Measurements from ENCODE around the gene S100Z.

DNA sequence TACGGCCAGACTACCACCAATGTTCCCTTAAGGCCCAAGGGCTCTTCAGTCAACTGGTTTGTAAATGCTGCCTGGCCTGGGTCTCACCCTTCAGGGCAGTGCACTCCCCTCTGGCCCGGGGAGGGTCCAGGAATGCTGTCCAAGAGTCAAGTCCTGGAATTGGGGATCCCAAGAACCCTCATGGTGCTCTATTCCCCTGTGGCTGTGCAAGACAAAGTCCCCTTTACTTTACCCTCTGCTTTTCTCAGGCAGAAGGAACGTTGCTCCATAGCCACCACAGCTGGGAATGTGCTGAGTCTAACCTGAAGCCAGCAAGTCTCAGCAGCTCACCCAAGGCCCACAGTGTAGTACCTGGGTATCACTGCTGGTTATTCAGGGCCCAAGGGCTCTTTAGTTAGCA lies 51.7 kb downstream of the S100Z start:
- TF ChIP-seq, protein P1, sequence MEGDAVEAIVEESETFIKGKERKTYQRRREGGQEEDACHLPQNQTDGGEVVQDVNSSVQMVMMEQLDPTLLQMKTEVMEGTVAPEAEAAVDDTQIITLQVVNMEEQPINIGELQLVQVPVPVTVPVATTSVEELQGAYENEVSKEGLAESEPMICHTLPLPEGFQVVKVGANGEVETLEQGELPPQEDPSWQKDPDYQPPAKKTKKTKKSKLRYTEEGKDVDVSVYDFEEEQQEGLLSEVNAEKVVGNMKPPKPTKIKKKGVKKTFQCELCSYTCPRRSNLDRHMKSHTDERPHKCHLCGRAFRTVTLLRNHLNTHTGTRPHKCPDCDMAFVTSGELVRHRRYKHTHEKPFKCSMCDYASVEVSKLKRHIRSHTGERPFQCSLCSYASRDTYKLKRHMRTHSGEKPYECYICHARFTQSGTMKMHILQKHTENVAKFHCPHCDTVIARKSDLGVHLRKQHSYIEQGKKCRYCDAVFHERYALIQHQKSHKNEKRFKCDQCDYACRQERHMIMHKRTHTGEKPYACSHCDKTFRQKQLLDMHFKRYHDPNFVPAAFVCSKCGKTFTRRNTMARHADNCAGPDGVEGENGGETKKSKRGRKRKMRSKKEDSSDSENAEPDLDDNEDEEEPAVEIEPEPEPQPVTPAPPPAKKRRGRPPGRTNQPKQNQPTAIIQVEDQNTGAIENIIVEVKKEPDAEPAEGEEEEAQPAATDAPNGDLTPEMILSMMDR (IDR thresholded peaks at IDR 0.05) = no peak
- no peak for TF ChIP-seq POLR2A (IDR thresholded peaks at IDR 0.05)

Measured in heart left ventricle (tissue), 13 donors.